ENCODE results near the gene EIF2S2. TPM values are rescaled to one million over a fixed set of nuclear protein-coding genes. Genes with fewer than 3 reads are reported as not detected.
A peak's percentile ranks its signal among the peaks of the same experiment; 100 is the strongest.

The EIF2S2 gene
- total RNA-seq, 1 donor from 2014 or later = 148 TPM

DNA sequence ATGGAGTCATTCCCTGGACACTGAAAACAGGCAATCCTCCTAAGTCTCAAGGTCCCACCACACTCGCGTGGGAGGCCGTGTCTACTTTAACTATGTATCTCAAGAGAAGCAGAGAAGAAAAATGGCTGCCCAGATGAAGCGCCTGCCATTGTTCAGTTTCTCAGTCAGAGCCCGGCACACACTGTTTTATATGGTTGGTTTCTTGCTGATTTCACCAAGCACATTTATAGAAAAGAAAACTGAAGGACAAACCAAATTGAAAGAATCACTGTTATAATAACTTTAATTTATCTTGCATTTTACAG lies 22.9 kb downstream of the EIF2S2 start:
- no peak for DNase-seq (ENCODE audit: low read depth)

DNA sequence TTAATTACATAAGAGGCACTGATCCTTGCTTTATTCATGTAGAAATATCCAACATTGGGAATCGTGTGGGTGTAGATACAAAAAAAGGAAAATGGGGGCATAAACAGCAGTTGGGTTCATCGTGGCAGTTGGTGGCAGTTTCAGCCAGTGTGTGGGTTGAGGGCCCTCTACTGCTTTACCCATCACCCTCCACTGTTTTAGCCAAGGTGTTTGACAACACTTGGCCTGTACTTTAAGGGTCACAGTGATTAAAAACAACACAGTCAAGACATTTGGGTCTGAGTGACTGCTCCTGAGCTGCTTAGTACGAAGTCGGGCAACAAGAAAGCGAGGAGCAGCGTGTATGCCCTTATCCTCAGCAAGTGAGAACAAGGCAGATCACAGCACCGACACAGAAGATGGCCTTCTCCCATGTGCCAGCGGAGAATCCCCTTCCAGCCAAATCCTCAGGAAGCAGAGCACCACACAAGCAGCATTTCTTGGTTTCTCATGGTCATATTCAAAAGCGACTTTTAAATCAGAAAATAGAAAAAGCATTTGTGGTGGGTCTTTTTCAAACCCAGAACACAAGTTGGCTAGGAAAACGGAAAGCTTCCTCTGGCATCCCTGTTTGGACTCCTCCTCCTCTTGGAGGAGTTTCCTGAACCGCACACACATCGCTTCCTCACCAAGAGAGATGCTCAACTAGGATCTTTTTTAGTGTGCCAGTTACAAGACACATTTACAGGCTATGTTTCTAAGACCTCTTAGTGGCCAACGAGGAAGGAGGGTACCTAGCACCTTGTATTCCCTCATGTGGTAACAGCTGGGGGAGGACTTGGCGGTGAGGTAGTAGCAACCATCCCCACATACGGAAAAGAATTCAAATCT lies 23.5 kb downstream of the EIF2S2 start:
- no peak for DNase-seq (ENCODE audit: low read depth)

DNA sequence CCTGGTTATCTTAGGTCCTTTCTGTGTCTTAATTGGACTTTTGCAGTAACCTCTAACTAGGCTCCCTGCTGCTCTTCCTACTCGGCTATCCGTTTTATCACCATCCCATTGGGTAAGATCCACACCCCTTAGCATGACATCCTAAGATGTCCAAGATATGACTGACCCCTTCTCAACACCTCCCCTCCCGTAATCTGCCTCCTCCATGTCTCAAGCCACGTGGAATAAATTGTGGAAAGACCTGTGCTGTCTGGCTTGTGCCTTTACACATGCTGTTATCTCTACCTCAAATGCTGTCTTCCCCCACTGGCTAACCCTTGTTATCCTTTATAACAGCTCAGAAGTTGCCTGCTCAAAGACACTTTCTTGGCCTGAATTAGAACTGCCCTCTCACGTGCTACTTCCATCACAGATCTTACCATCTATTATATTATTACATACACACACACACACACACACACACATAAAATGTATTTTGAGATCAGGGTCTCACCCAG lies 26.5 kb downstream of the EIF2S2 start:
- no peak for DNase-seq (ENCODE audit: low read depth)

DNA sequence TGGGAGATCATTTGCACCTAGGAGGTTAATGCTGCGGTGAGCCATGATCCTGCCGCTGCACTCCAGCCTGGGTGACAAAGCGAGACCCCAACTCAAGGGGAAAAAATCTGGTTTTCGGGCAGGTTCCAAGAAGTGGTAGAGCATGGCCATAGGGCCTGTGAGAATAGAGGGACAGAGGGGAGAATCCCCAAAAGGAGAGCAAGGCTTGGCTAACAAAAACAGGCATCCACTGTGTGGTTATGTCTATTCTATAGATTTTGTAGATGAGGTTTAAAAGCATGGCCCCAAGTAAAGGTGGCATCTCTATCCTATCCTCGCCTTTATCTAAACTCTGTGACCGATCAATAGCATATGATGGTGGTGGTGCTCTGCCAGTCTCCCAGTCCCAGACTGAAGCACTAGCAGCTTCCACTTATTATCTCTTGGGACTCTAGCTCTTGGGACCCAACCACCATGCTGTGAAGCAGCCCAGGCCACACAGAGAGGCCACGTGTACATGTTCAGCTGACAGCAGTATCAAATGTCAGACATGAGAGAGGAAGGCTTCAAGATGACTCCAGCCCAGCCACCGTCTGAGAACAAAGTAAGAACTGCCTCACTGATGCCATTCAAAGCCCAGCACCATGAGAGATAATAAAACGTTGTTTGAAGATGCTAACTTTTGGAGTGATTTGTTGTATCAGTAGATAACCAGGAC lies 27.7 kb downstream of the EIF2S2 start:
- DNase-seq (ENCODE audit: low read depth) = no peak

DNA sequence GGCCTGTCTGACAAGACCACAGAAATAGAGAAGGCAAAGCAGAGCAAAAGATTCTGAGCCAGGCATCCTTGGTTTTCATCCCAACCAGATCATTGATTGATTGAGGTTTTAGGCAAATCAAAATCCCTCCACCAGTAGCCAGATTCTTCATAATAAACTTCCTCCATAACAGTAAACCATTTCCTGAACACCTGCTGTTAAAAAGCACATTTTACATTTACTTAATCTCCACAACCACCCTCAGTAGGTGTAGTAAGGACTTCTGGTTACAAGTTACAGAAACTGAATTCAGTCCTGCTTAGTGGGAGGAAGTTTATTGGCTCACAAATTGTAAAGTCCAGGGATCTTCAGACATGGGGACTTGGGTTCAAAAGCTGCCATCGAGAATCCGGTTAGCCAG lies 28.3 kb downstream of the EIF2S2 start:
- no peak for DNase-seq (ENCODE audit: low read depth)

DNA sequence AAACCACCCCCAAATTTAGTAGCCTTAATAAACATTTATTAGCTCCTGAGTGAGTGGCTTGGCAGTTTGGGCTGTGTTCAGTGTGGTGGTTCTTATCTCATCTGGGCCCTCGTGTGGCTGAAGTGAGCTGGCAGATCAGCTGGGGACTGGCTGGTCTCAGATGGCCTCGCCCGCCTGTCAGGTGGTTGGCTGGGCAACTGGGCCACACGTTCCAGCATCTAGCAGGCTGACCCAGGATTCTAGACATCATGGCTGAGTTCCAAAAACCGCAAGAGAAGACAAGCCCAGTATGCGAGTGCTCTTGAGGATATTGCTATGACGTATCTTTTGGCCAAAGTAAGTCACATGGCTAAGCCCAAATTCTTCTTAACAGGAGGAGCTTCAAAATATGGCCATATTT lies 28.9 kb downstream of the EIF2S2 start:
- peak; percentile 53 for DNase-seq (ENCODE audit: low read depth)

DNA sequence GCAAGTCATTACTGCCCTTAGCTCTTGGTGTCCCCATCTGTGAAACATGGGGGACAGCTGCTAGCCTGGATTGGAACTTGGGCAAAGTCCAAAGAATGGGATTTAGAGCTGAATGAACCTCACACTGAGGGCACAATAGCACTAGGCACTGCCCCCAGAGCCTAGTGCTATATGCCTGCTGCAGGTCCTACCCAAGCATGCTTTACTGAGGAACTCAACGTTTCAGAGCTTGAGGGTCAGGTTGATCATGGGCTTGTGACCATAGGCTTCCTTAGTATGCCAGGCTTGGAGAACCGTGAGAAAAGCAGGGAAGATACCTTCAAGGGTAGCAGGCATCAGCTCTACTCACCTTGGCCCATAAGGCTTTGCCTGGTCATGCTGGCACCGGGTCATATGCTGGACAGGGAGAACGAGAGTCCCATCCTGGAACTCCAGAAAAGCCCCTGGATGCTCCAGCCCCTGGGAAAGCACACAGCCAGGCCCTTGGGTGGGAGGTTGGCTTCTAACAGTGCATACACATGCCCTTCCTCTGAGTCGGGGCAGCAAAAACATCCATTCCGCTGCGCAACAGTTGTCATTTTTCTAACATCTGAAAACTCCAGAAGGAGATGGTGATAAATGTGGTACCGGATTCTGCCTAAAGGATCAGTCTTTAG lies 29.7 kb downstream of the EIF2S2 start:
- no peak for DNase-seq (ENCODE audit: low read depth)

DNA sequence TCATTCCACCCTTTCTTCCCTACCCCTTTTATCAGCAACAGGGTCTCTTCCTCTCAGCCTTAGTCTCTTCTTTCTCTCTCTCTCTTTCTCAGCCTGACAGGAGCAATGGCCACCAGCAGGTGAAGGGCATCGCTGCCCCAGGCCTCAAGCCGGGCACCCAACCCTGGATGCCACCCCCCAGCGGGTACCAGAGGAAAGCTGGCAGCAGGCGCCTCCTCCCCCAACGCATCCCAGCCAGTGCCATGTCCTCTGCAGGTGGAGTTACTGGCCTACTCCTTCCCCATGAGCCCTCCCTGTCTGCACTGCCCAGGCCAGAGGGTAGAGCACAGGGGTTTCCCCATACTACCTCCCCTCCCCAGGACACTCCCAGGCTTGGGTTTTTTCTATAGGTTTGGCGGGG lies 32.2 kb downstream of the EIF2S2 start:
- DNase-seq (ENCODE audit: low read depth) = no peak

DNA sequence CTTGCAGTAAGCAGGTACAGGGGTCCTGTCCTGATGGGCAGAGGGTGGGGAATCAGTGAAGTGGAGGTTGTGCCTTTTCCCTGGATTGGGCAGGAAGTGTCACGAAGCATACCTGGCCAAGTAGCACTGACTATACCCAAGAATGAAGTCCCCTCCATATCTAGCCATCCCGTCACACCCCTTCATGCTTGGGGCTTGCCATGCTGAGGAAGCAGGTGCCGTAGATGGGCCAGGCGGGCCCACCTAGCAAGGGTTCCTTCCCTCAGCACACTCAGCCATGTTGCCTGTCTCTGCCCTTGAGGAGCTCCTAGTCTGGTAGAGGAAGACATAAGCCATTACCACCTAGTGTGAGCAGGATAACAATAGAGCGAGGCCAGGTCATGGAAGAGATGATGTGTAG lies 33.5 kb downstream of the EIF2S2 start:
- DNase-seq (ENCODE audit: low read depth) = no peak

DNA sequence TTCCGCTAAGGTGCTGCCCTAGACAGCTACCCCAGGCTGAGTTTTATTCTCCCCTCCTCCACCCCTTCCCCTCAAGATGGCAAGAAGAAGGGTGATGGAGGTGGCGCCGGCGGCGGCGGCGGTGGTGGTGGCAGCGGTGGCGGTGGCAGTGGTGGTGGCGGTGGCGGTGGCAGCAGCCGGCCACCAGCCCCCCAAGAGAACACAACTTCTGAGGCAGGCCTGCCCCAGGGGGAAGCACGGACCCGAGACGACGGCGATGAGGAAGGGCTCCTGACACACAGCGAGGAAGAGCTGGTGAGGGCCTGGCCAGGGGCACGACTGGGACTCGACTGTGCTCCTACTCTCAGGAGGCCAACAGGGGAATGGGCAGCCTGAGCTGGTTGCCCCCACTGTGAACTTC lies 35.1 kb downstream of the EIF2S2 start:
- DNase-seq (ENCODE audit: low read depth) = no peak

DNA sequence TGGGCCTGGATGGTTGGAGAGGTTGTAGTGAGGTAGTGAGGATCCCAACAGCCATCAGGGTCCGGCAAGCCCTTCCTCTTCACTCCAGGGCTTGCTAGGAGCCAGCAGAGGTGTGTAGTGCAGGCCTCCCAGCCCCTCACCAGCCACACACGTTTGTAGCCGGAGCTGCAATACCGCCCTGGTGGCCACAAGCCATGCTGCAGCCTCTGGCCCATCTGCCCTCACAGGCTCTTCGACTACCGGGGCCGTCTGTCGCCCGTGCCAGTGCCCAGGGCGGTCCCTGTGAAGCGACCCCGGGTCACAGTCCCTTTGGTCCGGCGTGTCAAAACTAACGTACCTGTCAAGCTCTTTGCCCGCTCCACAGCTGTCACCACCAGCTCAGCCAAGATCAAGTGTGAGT lies 36.4 kb downstream of the EIF2S2 start:
- no peak for DNase-seq (ENCODE audit: low read depth)

DNA sequence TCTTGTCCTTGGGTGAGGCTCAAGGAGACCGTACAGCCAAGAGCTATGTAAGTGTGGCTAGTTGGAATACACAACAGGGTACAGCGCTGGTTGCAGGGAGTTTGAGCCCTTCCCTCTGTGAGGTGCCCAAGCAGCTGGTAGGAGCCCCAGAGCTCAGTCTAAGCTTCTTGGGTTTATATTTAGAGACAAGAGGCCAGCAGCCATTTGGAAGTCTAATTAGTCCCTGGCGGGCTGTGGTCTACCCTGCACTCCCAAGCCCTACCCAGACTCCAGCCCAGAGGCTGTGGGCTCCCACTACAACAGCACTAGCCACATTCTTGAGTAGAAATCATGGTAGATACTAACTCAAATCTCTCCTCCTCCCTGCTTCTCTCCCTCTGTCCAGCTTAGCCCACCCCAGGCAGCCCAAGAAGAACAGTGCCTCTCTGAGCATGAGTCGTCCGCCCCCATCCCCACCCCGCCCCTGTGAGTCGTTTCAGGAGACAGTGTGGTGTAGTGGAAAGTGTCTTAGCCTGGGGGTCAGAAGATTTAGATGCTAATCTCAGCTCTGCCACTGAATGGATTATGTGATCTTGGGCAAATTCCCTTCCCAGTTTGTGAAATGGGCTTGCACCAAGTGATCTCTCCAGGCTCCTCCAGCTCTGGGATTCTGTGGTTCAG lies 37.8 kb downstream of the EIF2S2 start:
- no peak for DNase-seq (ENCODE audit: low read depth)

DNA sequence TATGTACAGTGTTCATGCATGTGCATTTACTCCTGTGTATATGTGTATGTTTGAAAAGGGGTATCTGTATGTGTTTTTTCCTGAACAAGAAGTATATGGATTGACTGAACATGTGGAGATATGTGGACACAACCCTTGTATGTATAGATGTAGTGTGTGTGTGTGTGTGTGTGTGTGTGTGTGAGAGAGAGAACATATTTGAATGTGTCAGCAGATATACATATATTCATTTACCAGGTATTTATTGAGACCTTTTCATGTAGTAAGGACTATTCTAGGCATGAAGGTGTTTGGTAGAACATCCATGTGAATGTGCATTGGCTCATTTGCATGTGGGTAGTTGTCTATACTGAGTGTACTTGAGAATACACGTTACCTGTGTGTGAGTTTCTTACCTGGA lies 39.3 kb downstream of the EIF2S2 start:
- DNase-seq (ENCODE audit: low read depth) = no peak

DNA sequence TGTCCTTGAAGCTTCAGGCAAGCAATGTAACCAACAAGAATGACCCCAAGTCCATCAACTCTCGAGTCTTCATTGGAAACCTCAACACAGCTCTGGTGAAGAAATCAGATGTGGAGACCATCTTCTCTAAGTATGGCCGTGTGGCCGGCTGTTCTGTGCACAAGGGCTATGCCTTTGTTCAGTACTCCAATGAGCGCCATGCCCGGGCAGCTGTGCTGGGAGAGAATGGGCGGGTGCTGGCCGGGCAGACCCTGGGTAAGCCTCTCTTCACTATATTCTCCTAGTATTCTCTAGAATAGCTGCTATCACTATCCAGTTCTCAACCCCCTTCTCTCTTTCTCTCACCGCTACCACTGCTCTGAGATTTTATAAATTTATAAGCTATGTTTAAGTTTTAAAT lies 40.0 kb downstream of the EIF2S2 start:
- no peak for DNase-seq (ENCODE audit: low read depth)

DNA sequence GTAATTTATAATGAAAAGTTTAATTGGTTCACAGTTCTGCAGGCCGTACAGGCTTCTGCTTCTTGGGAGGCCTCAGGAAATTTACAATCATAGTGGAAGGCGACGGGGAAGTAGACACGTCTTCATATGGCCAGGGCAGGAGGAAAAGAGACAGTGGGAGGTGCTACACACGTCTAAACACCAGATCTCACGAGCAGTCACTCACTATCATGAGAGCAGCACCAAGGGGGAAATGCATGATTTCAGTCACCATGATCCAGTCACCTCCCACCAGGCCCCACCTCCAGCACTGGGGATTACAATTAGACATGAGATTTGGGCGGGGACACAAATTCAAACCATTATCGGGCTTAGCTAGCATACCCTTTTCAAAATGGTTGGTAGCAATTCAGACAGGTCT lies 41.2 kb downstream of the EIF2S2 start:
- DNase-seq (ENCODE audit: low read depth) = no peak

DNA sequence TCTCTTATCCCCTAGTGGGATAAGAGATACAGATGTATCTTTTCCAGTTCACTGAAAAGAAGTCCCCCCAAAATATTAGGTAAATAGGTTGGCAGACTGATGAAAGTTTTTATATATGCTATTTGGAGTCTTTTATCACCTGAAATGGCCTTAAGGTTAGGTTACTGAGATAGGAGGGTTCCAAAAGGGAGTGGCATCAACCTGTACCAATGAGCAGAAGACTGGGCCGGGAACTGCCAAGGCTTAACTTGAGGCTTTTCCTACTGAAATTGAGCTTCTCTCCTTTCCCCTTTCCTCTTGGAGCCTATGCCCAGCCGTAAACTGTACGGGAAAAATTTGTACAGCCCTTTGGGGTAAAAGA lies 42.0 kb downstream of the EIF2S2 start:
- no peak for DNase-seq (ENCODE audit: low read depth)

DNA sequence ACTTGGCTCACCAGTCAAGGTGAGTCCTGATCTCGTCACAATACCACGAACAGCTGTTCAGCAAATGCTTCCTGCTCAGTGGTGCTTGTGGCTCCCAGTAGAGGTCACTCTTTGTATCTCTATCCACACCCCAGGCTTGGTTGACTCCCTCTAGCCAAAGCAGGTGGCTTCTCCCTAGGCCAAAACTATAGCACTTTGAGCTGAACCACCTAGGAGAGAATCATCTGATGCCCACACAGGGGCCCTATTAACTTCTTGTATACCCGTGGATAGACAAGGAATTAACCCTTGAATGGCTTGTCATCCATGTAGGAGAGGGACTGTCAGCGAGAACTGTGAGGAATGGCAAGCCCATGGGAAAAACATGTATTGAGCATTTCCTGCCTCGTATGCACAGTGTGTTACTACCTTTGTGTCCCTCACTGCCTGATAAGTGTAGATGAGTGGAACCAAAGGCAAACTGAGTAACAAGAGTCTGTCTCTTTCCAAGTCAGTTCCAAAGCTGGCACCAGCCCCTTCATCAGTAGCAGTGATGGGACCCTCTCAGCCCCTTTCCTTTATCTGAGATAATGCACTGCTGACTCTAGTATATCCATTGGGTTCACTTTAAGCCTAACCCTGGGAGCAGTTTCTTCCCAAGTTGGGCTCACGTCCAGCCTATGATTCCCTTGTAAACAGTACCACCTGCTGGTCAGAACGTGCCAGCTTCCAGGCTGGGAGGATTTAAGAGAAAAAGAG lies 42.5 kb downstream of the EIF2S2 start:
- peak; percentile 71 for DNase-seq (ENCODE audit: low read depth)

DNA sequence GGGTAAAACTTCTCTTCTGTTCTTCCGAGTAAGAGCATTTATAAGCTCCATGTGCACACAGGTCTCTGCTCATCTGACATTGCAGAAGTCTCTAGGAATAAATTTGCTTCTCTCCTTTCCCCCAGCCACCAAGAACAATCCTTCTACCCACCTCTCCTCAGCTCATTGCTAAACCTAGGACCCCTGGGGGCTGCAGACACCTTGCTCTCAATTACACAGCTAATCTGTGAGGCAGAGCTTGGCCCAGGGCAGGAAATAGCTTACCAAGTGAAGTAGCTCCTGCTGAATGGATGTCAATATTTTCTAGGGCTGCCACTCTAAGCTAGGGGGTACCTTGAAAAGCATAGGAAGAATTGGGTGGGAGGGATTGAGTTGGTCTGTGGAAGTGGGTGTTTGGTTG lies 44.0 kb downstream of the EIF2S2 start:
- DNase-seq (ENCODE audit: low read depth) = no peak

DNA sequence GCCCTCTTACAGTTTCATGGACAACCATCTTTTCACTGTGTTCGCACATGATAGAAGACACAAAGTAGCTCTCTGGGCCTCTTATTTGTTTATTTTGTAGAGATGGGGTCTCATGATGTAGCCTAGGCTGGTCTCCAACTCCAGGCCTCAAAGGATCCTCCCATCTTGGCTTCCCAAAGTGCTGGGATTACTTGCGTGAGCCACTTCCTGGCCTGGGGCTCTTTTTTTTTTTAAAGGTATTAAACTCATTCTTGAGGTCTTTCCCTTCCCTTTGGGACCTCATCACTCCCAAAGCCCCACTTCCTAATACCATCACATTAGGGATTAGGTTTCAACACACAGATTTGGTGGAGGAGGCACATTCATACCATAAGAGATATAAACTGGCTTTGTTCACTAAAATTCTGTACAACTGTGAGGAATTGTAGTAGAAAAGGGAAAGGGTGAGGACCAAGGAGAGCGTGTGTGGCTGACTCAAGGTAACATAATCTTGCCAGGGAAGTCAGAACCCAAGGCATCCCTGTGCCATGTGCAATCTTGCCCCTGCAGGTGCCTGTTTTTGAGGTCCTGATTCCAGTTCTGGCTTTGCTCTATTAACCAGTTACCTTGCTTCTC lies 45.5 kb downstream of the EIF2S2 start:
- no peak for DNase-seq (ENCODE audit: low read depth)

DNA sequence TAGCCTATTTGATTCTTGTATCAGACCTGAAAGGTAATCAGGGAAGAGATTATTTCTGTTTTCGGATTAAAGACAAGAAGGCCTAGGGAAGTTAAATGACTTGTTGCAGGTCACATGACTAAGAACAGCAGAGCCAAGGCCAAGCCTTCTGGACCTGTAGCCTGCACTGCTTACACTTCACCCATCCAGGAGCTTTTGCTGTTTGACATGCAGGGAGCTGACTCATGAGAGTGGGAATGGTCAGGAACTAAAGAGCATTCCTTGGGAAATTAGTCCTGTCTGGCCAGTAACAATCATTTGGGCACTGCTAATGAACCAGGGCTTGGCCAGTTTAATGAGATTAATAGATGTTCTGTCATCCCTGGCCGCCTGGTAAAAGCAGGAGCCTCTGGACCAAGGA lies 46.8 kb downstream of the EIF2S2 start:
- peak; percentile 89 for DNase-seq (ENCODE audit: low read depth)

DNA sequence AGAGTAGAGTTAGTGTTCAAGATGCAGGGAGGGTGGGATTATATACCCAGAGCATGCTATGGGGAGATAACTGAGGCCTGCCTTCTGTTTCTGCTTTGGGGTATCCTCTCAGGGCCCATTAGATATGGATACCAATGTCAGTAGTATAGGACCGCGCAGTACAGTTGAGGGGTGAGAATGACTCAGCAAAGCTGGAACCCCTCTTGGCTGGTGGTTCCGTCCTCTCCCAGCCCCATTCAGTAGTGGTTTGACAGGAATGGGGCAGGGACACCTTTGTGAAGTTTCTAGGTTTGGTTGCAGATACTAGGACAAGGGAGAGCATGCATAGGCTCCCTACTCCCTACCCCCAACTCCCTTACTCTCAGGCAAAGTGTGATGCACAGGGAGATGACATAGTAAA lies 47.8 kb downstream of the EIF2S2 start:
- no peak for DNase-seq (ENCODE audit: low read depth)
